WI38 (cell line): Measurements from ENCODE around the gene TRIM29.

ENCODE experiments used
- H3K4me3 ChIP-seq: 2 replicates; pipeline ENCODE4 v1.5.1; 2011; ENCODE audit warnings: low read depth, mild to moderate bottlenecking, control low read depth, low read length
- CTCF ChIP-seq: IDR thresholded peaks from 2 replicates; pipeline ENCODE4 v1.5.1; 2012; ENCODE audit warnings: low read depth, mild to moderate bottlenecking, control low read depth, low read length

Gene TRIM29

GRCh38 chr11:120135838-120136237 lies 2.1 kb downstream of the TRIM29 start:
- H3K4me3 ChIP-seq = no peak overlapping the region
- no peak for TF ChIP-seq CTCF

GRCh38 chr11:120134931-120135228 lies 3.0 kb downstream of the TRIM29 start:
- no peak overlapping the region for H3K4me3 ChIP-seq
- no peak for TF ChIP-seq CTCF

- H3K4me3 ChIP-seq = no peak overlapping the region
- TF ChIP-seq CTCF = no peak
Measured at GRCh38 chr11:120134106-120134930, 3.6 kb downstream of the TRIM29 start.

GRCh38 chr11:120133216-120134105 lies 4.5 kb downstream of the TRIM29 start:
- no peak for TF ChIP-seq CTCF
- H3K4me3 ChIP-seq = no peak overlapping the region

GRCh38 chr11:120132645-120133185 lies 5.2 kb downstream of the TRIM29 start:
- no peak for TF ChIP-seq CTCF
- no peak overlapping the region for H3K4me3 ChIP-seq

- no peak for TF ChIP-seq CTCF
- H3K4me3 ChIP-seq = no peak overlapping the region
Measured at GRCh38 chr11:120131941-120132644, 5.8 kb downstream of the TRIM29 start.
